ENCODE measurements around the gene UGT1A1.

Gene UGT1A1

GRCh38 chr2:233820774-233821105 is 60.7 kb downstream of the UGT1A1 start:
- H3K36me3 Mint-ChIP-seq (ENCODE audit: low read depth) = no peaks in the 10 kb centered on the region
- no peak overlapping the region for H3K4me3 Mint-ChIP-seq
- no peaks in the 10 kb centered on the region for H3K4me1 Mint-ChIP-seq (ENCODE audit: low read depth)
- DNase-seq (ENCODE audit: low spot score) = no peak
- H3K27ac Mint-ChIP-seq = no peak overlapping the region
- H3K9me3 Mint-ChIP-seq = no peaks in the 10 kb centered on the region
- H3K27me3 Mint-ChIP-seq (ENCODE audit: low read depth) = peaks cover 9% of the 10 kb centered on the region

- Mint-ChIP-seq H3K27ac (no peak overlapping the region), H3K9me3 (no peaks in the 10 kb centered on the region), H3K27me3 (ENCODE audit: low read depth) (peaks cover 7% of the 10 kb centered on the region), H3K36me3 (ENCODE audit: low read depth) (no peaks in the 10 kb centered on the region), H3K4me3 (no peak overlapping the region), H3K4me1 (ENCODE audit: low read depth) (no peaks in the 10 kb centered on the region)
- no peak for DNase-seq (ENCODE audit: low spot score)
Measured at GRCh38 chr2:233821196-233821595, 61.1 kb downstream of the UGT1A1 start.

- Mint-ChIP-seq H3K27me3 (ENCODE audit: low read depth) (peaks cover 12% of the 10 kb centered on the region), H3K9me3 (no peaks in the 10 kb centered on the region), H3K27ac (no peak overlapping the region), H3K4me3 (no peak overlapping the region), H3K36me3 (ENCODE audit: low read depth) (no peaks in the 10 kb centered on the region), H3K4me1 (ENCODE audit: low read depth) (no peaks in the 10 kb centered on the region)
- no peak for DNase-seq (ENCODE audit: low spot score)
Measured at GRCh38 chr2:233821709-233822100, 61.6 kb downstream of the UGT1A1 start.

GRCh38 chr2:233822101-233822771 is 62.2 kb downstream of the UGT1A1 start:
- no peaks in the 10 kb centered on the region for H3K9me3 Mint-ChIP-seq
- no peak for DNase-seq (ENCODE audit: low spot score)
- H3K4me1 Mint-ChIP-seq (ENCODE audit: low read depth) = no peaks in the 10 kb centered on the region
- H3K27me3 Mint-ChIP-seq (ENCODE audit: low read depth) = peaks cover 12% of the 10 kb centered on the region
- no peak overlapping the region for H3K4me3 Mint-ChIP-seq
- H3K27ac Mint-ChIP-seq = no peak overlapping the region
- H3K36me3 Mint-ChIP-seq (ENCODE audit: low read depth) = no peaks in the 10 kb centered on the region
